GM19372 (cell line): ENCODE results near the gene ATG14.
A peak's percentile ranks its signal among the peaks of the same experiment; 100 is the strongest.
"Not testable (repeated sequence)": the region's sequence is repeated elsewhere in the genome, so short reads cannot be mapped to it uniquely, and the experiment has no call there.

Experiments
- ATAC-seq: cut with Tn5 transposase; IDR thresholded peaks from one replicate; pipeline ENCODE4 v1.9.1; 2021; ENCODE audit warnings: mild to moderate bottlenecking, low read depth, moderate library complexity; ENCODE audit not compliant: unreplicated experiment

Gene ATG14

GRCh38 chr14:55353686-55354467 lies 57.8 kb downstream of the ATG14 start:
- ATAC-seq = no peak

DNA sequence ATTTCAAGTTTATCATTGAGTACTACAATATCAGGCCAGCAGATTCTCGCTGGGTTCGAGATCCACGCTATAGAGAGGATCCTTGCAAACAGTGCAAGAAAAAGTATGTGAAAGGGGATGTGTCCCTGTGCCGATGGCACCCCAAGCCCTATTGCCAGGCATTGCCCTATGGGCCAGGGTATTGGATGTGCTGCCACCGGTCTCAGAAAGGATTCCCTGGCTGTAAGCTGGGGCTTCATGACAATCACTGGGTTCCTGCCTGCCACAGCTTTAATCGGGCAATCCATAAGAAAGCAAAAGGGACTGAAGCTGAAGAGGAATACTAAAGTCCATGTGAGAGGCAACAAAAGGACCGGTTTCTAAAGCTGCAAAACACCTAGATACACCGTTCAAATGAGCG lies 59.4 kb downstream of the ATG14 start:
- no peak for ATAC-seq

DNA sequence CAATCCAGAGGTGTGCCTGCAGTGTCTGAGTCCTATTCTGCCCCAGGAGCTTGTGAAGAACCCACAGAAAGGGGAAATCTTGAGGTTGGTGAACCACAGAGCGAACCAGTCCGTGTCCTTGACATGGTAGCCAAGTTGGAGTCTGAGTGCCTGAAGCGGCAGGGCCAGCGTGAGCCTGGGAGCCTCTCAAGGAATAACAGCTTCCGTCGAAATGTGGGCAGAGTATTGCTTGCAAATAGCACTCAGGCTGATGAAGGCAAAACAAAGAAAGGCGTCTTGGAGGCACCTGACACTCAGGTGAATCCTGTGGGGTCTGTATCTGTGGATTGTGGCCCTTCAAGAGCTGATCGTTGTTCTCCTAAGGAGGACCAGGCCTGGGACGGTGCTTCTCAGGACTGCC lies 60.5 kb downstream of the ATG14 start:
- no peak for ATAC-seq

- ATAC-seq = no peak
Observed at GRCh38 chr14:55350461-55350860, 61.2 kb downstream of the ATG14 start.

DNA sequence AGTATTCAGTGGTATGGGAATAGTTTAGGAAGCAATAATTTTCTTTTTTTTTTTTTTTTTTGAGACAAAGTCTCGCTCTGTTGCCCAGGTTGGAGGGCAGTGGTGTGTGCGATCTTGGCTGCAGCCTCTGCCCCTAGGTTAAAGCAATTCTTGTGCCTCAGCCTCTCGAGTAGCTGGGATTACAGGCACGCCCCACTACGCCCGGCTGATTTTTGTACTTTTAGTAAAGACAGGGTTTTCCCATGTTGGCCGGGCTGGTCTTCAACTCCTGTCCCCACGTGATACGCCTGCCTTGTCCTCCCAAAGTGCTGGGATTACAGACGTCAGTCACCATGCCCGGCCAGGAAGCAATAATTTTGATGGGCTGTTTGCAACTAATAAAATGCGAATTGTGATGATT lies 62.1 kb downstream of the ATG14 start:
- ATAC-seq = no peak

- ATAC-seq = no peak
Observed at GRCh38 chr14:55348766-55349453, 62.7 kb downstream of the ATG14 start.

GRCh38 chr14:55347748-55348147 lies 63.9 kb downstream of the ATG14 start:
- ATAC-seq = no peak

DNA sequence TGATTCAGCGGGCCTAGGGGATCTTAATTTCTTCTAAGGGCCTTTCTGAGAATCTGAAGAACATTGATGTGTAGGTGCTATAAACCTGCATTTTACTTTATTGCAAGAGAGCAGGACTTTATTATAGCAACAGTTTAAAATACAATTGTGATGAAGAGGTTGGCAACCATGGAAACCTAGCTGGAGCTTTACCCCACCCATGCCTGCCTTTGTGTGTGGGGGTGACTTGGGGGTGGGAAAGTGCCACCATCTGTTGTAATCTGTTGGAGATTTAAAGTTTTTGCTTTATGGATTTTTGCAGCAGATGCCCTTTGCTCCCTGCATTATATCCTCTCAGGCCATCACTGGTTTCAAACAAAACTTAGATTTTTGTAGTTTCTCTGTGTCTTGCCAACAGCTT lies 64.6 kb downstream of the ATG14 start:
- ATAC-seq = no peak

GRCh38 chr14:55344582-55345163 lies 67.0 kb downstream of the ATG14 start:
- ATAC-seq = not testable (repeated sequence)

- ATAC-seq = no peak
Observed at GRCh38 chr14:55341781-55342180, 69.8 kb downstream of the ATG14 start.

DNA sequence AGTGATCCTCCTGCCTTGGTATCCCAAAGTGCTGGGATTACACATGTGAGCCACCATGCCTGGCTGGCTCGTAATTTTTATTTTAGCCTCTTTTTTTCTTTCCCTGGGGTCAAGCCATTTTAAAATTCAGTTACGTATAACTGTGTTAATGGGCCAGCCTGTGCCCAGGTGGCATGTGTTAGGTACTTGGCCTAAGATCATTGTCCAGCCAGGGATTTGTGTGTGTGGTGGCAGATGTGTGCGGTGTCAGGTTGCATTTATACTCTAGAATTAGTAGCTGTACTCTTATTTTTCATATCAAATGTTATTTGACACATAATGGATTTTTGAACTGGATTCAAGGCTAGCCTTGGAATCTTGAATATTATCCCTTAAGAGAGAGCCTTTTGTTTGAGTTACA lies 71.1 kb downstream of the ATG14 start:
- ATAC-seq = no peak

GRCh38 chr14:55339770-55340169 lies 71.9 kb downstream of the ATG14 start:
- peak; percentile 73 for ATAC-seq

DNA sequence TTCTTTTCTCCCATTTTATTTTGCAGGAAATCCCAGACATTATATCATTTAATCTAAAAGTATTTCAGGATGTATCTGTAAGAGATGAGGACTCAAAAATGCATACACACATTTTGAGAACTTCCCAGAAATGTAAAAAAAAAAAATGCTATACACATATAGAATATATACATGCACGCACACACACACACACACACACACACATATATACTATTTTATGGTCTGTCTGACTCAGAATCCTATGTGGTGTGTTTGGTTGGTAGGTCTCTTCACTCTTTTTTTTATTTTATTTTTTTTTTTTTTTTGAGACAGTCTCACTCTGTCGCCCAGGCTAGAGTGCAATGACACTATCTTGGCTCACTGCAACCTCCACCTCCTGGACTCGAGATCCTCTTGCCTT lies 74.9 kb downstream of the ATG14 start:
- ATAC-seq = no peak

GRCh38 chr14:55336162-55336561 lies 75.5 kb downstream of the ATG14 start:
- ATAC-seq = no peak

GRCh38 chr14:55333711-55334485 lies 77.7 kb downstream of the ATG14 start:
- peak; percentile 43 for ATAC-seq

DNA sequence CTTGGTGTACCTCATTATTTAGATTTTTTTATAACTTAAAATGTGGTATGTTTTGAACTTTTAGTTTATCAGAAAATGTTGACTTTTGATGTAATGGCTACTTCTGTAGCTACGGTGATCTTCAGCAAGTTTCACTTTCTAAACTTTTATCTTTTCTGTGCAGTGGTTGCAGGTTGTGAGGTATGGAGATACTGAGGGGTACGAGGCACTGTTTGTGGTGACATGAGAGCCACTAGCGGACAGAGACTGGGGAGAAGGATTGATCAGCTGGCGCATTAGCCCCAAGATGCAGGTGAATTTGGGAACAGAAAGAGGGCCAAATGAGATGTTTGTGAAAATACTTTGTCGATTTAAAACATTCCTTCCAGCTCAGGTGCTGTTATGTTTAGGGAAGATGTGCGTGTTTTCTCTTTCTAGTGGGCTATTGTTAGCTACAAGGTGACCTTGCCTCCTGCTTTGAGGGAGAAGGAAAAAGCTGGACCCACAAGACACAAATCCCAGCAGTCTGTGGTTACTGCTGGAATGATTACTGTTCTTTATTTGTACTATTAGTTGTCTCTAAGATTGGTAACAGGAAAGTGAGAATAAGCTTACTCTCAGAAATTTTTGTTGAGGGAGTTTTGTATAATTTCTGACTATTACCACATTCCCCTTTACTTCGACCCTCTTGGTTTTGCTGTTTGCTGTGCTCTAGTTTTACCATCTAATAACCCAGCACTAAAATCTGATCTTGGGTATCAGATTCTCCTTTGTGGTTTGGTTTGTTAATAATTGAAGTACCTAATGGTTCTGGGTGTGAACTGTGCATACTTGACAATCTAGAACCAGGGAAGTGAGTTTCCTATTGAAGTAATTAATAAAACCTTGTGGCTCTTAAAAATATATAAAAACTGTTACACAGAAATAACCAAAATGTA lies 78.7 kb downstream of the ATG14 start:
- ATAC-seq = no peak

GRCh38 chr14:55329999-55330710 lies 81.5 kb downstream of the ATG14 start:
- ATAC-seq = no peak

- no peak for ATAC-seq
Observed at GRCh38 chr14:55328317-55328716, 83.3 kb downstream of the ATG14 start.

DNA sequence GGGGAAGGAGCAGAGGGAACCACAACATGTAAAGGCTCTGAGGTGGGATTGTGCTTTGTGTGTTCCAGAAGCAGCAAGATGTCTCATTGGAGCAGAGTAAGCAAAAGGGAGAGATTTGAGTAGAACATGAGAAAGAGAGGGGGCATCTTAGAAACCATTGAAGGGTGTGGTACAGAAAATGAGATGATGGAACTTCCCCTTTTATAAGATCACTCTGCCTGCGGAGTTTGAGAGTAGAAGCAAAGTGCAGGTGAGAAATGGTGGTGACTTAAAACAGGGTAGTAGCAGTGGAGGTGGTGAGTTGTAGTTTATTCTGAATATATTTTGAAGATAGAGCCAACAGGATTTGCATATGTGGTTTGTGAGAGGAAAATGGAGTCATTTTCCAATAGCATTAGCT lies 84.5 kb downstream of the ATG14 start:
- ATAC-seq = peak; percentile 88
